PFSK-1 (cell line): ENCODE measurements around the gene RSPO4.

ENCODE experiments used
- FOXP2 ChIP-seq: optimal IDR thresholded peaks from 2 replicates; pipeline ENCODE3; 2011; ENCODE audit warnings: borderline replicate concordance, control low read depth, inconsistent platforms; ENCODE audit not compliant: insufficient read depth; ENCODE audit errors: extremely low read length, extremely low read depth
- POLR2AphosphoS5 ChIP-seq: IDR thresholded peaks from 2 replicates; pipeline ENCODE4 v1.6.1; 2012; ENCODE audit warnings: low read depth, mild to moderate bottlenecking, control low read depth, low read length, moderate library complexity
- REST ChIP-seq, 2 experiments: IDR thresholded peaks; 2 replicates each; pipeline versions ENCODE4 v1.6.1 to v1.8.0; 2011 to 2012; ENCODE audit warnings: low read depth in 2 of 2, low read length in 2 of 2, control low read depth in 1 of 2, inconsistent platforms in 1 of 2, mild to moderate bottlenecking in 1 of 2, moderate library complexity in 1 of 2; ENCODE audit not compliant: insufficient read depth in 1 of 2
- SIN3A ChIP-seq: IDR thresholded peaks from 2 replicates; pipeline ENCODE4 v1.6.1; 2012; ENCODE audit warnings: mild to moderate bottlenecking, low read length, moderate library complexity, borderline replicate concordance; ENCODE audit not compliant: insufficient read depth
- TAF1 ChIP-seq: IDR thresholded peaks from 2 replicates; pipeline ENCODE4 v1.6.1; 2012; ENCODE audit warnings: low read length, control low read depth, borderline replicate concordance; ENCODE audit not compliant: insufficient read depth

RSPO4 gene

GRCh38 chr20:1014471-1014870, 12.4 kb upstream of the RSPO4 start:
- TF ChIP-seq REST (IDR thresholded peaks at IDR 0.05; ENCODE audit: insufficient read depth in 1 of 2, low read depth in 2 of 2, low read length in 2 of 2): no peak
- no peak for TF ChIP-seq FOXP2
- no peak for TF ChIP-seq SIN3A
- no peak for TF ChIP-seq POLR2AphosphoS5
- no peak for TF ChIP-seq TAF1

- TF ChIP-seq REST (IDR thresholded peaks at IDR 0.05; ENCODE audit: insufficient read depth in 1 of 2, low read depth in 2 of 2, low read length in 2 of 2): no peak
- TF ChIP-seq TAF1: no peak
- no peak for TF ChIP-seq SIN3A
- no peak for TF ChIP-seq POLR2AphosphoS5
- no peak for TF ChIP-seq FOXP2
These were observed 11.6 kb upstream of the RSPO4 start for GRCh38 chr20:1013566-1014340.

GRCh38 chr20:1012359-1013168, 10.5 kb upstream of the RSPO4 start:
- TF ChIP-seq FOXP2 (no peak), POLR2AphosphoS5 (no peak), SIN3A (no peak), REST (IDR thresholded peaks at IDR 0.05; ENCODE audit: insufficient read depth in 1 of 2, low read depth in 2 of 2, low read length in 2 of 2) (no peak), TAF1 (no peak)

- TF ChIP-seq TAF1 (no peak), SIN3A (no peak), REST (IDR thresholded peaks at IDR 0.05; ENCODE audit: insufficient read depth in 1 of 2, low read depth in 2 of 2, low read length in 2 of 2) (no peak), POLR2AphosphoS5 (no peak), FOXP2 (no peak)
These were observed 8.5 kb upstream of the RSPO4 start for GRCh38 chr20:1010659-1011058.
